ENCODE measurements around the gene OGA.
A peak's percentile ranks its signal among the peaks of the same experiment; 100 is the strongest.
"Not testable (repeated sequence)": the region's sequence is repeated elsewhere in the genome, so short reads cannot be mapped to it uniquely, and the experiment has no call there.

OGA gene

GRCh38 chr10:101793526-101793925, 24.7 kb downstream of the OGA start:
- H3K27ac ChIP-seq (ENCODE audit: low read depth, low read length), result no peak overlapping the region
- peaks cover 59% of the 10 kb centered on the region for H3K36me3 ChIP-seq (ENCODE audit: insufficient read depth, low read length)
- H3K27me3 ChIP-seq (ENCODE audit: insufficient read depth, low read length), result no peaks in the 10 kb centered on the region
- H3K4me1 ChIP-seq (ENCODE audit: control insufficient read depth, insufficient read depth, low read length, unreplicated experiment), result no peaks in the 10 kb centered on the region
- no peak overlapping the region for H3K4me3 ChIP-seq (ENCODE audit: low read depth, low read length)
- peaks cover 28% of the 10 kb centered on the region for H3K79me2 ChIP-seq (ENCODE audit: control insufficient read depth, insufficient read depth, low read length, unreplicated experiment)
- H2AFZ ChIP-seq (ENCODE audit: low read length, unreplicated experiment), result no peak overlapping the region

GRCh38 chr10:101789686-101790085, 28.6 kb downstream of the OGA start:
- Histone ChIP-seq H3K27me3 (ENCODE audit: insufficient read depth, low read length) (no peaks in the 10 kb centered on the region), H3K79me2 (ENCODE audit: control insufficient read depth, insufficient read depth, low read length, unreplicated experiment) (peaks cover 4% of the 10 kb centered on the region), H3K36me3 (ENCODE audit: insufficient read depth, low read length) (peaks cover 50% of the 10 kb centered on the region), H3K4me3 (ENCODE audit: low read depth, low read length) (no peak overlapping the region), H2AFZ (ENCODE audit: low read length, unreplicated experiment) (no peak overlapping the region), H3K4me1 (ENCODE audit: control insufficient read depth, insufficient read depth, low read length, unreplicated experiment) (peaks cover 1% of the 10 kb centered on the region), H3K27ac (ENCODE audit: low read depth, low read length) (no peak overlapping the region)

GRCh38 chr10:101789231-101789630, 29.0 kb downstream of the OGA start:
- not testable (repeated sequence) for H3K4me1 ChIP-seq (ENCODE audit: control insufficient read depth, insufficient read depth, low read length, unreplicated experiment); H3K79me2 ChIP-seq (ENCODE audit: control insufficient read depth, insufficient read depth, low read length, unreplicated experiment); H3K27me3 ChIP-seq (ENCODE audit: insufficient read depth, low read length); H3K4me3 ChIP-seq (ENCODE audit: low read depth, low read length); H2AFZ ChIP-seq (ENCODE audit: low read length, unreplicated experiment); H3K27ac ChIP-seq (ENCODE audit: low read depth, low read length)
- peaks cover 46% of the 10 kb centered on the region for H3K36me3 ChIP-seq (ENCODE audit: insufficient read depth, low read length)

- H3K4me1 ChIP-seq (ENCODE audit: control insufficient read depth, insufficient read depth, low read length, unreplicated experiment), result peaks cover 20% of the 10 kb centered on the region
- no peak overlapping the region for H2AFZ ChIP-seq (ENCODE audit: low read length, unreplicated experiment)
- H3K4me3 ChIP-seq (ENCODE audit: low read depth, low read length), result no peak overlapping the region
- no peaks in the 10 kb centered on the region for H3K27me3 ChIP-seq (ENCODE audit: insufficient read depth, low read length)
- H3K27ac ChIP-seq (ENCODE audit: low read depth, low read length), result no peak overlapping the region
- peaks cover 7% of the 10 kb centered on the region for H3K79me2 ChIP-seq (ENCODE audit: control insufficient read depth, insufficient read depth, low read length, unreplicated experiment)
- peaks cover 22% of the 10 kb centered on the region for H3K36me3 ChIP-seq (ENCODE audit: insufficient read depth, low read length)
Measured at GRCh38 chr10:101785801-101786200, 32.4 kb downstream of the OGA start.

GRCh38 chr10:101784558-101784957, 33.7 kb downstream of the OGA start:
- Histone ChIP-seq H3K36me3 (ENCODE audit: insufficient read depth, low read length) (peaks cover 18% of the 10 kb centered on the region), H3K79me2 (ENCODE audit: control insufficient read depth, insufficient read depth, low read length, unreplicated experiment) (peaks cover 7% of the 10 kb centered on the region), H3K4me1 (ENCODE audit: control insufficient read depth, insufficient read depth, low read length, unreplicated experiment) (peaks cover 25% of the 10 kb centered on the region), H3K27ac (ENCODE audit: low read depth, low read length) (no peak overlapping the region), H3K27me3 (ENCODE audit: insufficient read depth, low read length) (no peaks in the 10 kb centered on the region), H3K4me3 (ENCODE audit: low read depth, low read length) (no peak overlapping the region), H2AFZ (ENCODE audit: low read length, unreplicated experiment) (no peak overlapping the region)

GRCh38 chr10:101783736-101784118, 34.5 kb downstream of the OGA start:
- Histone ChIP-seq H3K79me2 (ENCODE audit: control insufficient read depth, insufficient read depth, low read length, unreplicated experiment) (peaks cover 7% of the 10 kb centered on the region), H3K36me3 (ENCODE audit: insufficient read depth, low read length) (peaks cover 16% of the 10 kb centered on the region), H3K4me3 (ENCODE audit: low read depth, low read length) (peak overlapping the region; percentile 86), H3K27ac (ENCODE audit: low read depth, low read length) (peak overlapping the region; percentile 53), H3K4me1 (ENCODE audit: control insufficient read depth, insufficient read depth, low read length, unreplicated experiment) (peaks cover 25% of the 10 kb centered on the region), H2AFZ (ENCODE audit: low read length, unreplicated experiment) (no peak overlapping the region), H3K27me3 (ENCODE audit: insufficient read depth, low read length) (0 out of 2 replicates have a peak, but pooled peaks cover 3% of the 10 kb centered on the region)

- Histone ChIP-seq H3K4me1 (ENCODE audit: control insufficient read depth, insufficient read depth, low read length, unreplicated experiment) (peaks cover 25% of the 10 kb centered on the region), H3K27me3 (ENCODE audit: insufficient read depth, low read length) (0 out of 2 replicates have a peak, but pooled peaks cover 3% of the 10 kb centered on the region), H3K4me3 (ENCODE audit: low read depth, low read length) (peak within 1 kb of the TSS; percentile 86), H3K27ac (ENCODE audit: low read depth, low read length) (peak within 1 kb of the TSS; percentile 53), H3K36me3 (ENCODE audit: insufficient read depth, low read length) (peaks cover 16% of the 10 kb centered on the region), H2AFZ (ENCODE audit: low read length, unreplicated experiment) (peak within 1 kb of the TSS; percentile 54), H3K79me2 (ENCODE audit: control insufficient read depth, insufficient read depth, low read length, unreplicated experiment) (peaks cover 7% of the 10 kb centered on the region)
Measured at GRCh38 chr10:101782811-101783735, 35.2 kb downstream of the OGA start, which contains the start of gene NPM3. NPM3 (minus strand) TSS chr10:101783446; CDS start chr10:101783390, 56 bp downstream.

- H3K36me3 ChIP-seq (ENCODE audit: insufficient read depth, low read length), result peaks cover 11% of the 10 kb centered on the region
- peak overlapping the region; percentile 86 for H3K4me3 ChIP-seq (ENCODE audit: low read depth, low read length)
- H3K27ac ChIP-seq (ENCODE audit: low read depth, low read length), result no peak overlapping the region
- peaks cover 25% of the 10 kb centered on the region for H3K4me1 ChIP-seq (ENCODE audit: control insufficient read depth, insufficient read depth, low read length, unreplicated experiment)
- peak overlapping the region; percentile 54 for H2AFZ ChIP-seq (ENCODE audit: low read length, unreplicated experiment)
- peaks cover 7% of the 10 kb centered on the region for H3K27me3 ChIP-seq (ENCODE audit: insufficient read depth, low read length)
- H3K79me2 ChIP-seq (ENCODE audit: control insufficient read depth, insufficient read depth, low read length, unreplicated experiment), result peaks cover 7% of the 10 kb centered on the region
Measured at GRCh38 chr10:101781984-101782810, 36.0 kb downstream of the OGA start.

- no peak overlapping the region for H2AFZ ChIP-seq (ENCODE audit: low read length, unreplicated experiment)
- no peak overlapping the region for H3K27ac ChIP-seq (ENCODE audit: low read depth, low read length)
- peak overlapping the region; percentile 86; the same call in 1 of the 2 replicates for H3K4me3 ChIP-seq (ENCODE audit: low read depth, low read length)
- peaks cover 9% of the 10 kb centered on the region; the same call in 1 of the 2 replicates for H3K36me3 ChIP-seq (ENCODE audit: insufficient read depth, low read length)
- H3K4me1 ChIP-seq (ENCODE audit: control insufficient read depth, insufficient read depth, low read length, unreplicated experiment), result peaks cover 25% of the 10 kb centered on the region
- peaks cover 12% of the 10 kb centered on the region for H3K27me3 ChIP-seq (ENCODE audit: insufficient read depth, low read length)
- peaks cover 7% of the 10 kb centered on the region for H3K79me2 ChIP-seq (ENCODE audit: control insufficient read depth, insufficient read depth, low read length, unreplicated experiment)
Measured at GRCh38 chr10:101781655-101781983, 36.6 kb downstream of the OGA start.

GRCh38 chr10:101780818-101781654, 37.2 kb downstream of the OGA start:
- H3K27me3 ChIP-seq (ENCODE audit: insufficient read depth, low read length), result peaks cover 17% of the 10 kb centered on the region
- H3K4me1 ChIP-seq (ENCODE audit: control insufficient read depth, insufficient read depth, low read length, unreplicated experiment), result peaks cover 25% of the 10 kb centered on the region
- H2AFZ ChIP-seq (ENCODE audit: low read length, unreplicated experiment), result no peak overlapping the region
- peaks cover 7% of the 10 kb centered on the region for H3K79me2 ChIP-seq (ENCODE audit: control insufficient read depth, insufficient read depth, low read length, unreplicated experiment)
- peaks cover 6% of the 10 kb centered on the region; the same call in 1 of the 2 replicates for H3K36me3 ChIP-seq (ENCODE audit: insufficient read depth, low read length)
- no peak overlapping the region for H3K27ac ChIP-seq (ENCODE audit: low read depth, low read length)
- H3K4me3 ChIP-seq (ENCODE audit: low read depth, low read length), result no peak overlapping the region; the same call in 1 of the 2 replicates
